OCI-M2 (cell line): ENCODE data around the gene TRIM46.
"Not testable (repeated sequence)": the region's sequence is repeated elsewhere in the genome, so short reads cannot be mapped to it uniquely, and the experiment has no call there.

Experiments
- DNase-seq: peaks from one replicate; lab custom pipeline; 2025; ENCODE audit not compliant: unreplicated experiment; lab: John Stamatoyannopoulos, UW

The TRIM46 gene

GRCh38 chr1:155186067-155186793, 12.6 kb downstream of the TRIM46 start:
- no peak for DNase-seq

- DNase-seq, result no peak
Measured at GRCh38 chr1:155186794-155187455, 13.3 kb downstream of the TRIM46 start.

- DNase-seq, result no peak
Measured at GRCh38 chr1:155187456-155187891, 13.8 kb downstream of the TRIM46 start.

GRCh38 chr1:155188268-155188667, 14.6 kb downstream of the TRIM46 start:
- DNase-seq, result no peak

- not testable (repeated sequence) for DNase-seq
Measured at GRCh38 chr1:155189926-155190325, 16.3 kb downstream of the TRIM46 start.

- no peak for DNase-seq
Measured at GRCh38 chr1:155191904-155192303, 18.3 kb downstream of the TRIM46 start.

- no peak for DNase-seq
Measured at GRCh38 chr1:155192346-155193274, 19.0 kb downstream of the TRIM46 start.

- DNase-seq, result peak; percentile 57
Measured at GRCh38 chr1:155193275-155193990, 19.8 kb downstream of the TRIM46 start.

- not testable (repeated sequence) for DNase-seq
Measured at GRCh38 chr1:155193991-155194240, 20.3 kb downstream of the TRIM46 start.

GRCh38 chr1:155195201-155196102, 21.8 kb downstream of the TRIM46 start:
- DNase-seq, result no peak

GRCh38 chr1:155196103-155196892, 22.6 kb downstream of the TRIM46 start:
- no peak for DNase-seq

- DNase-seq, result no peak
Measured at GRCh38 chr1:155196893-155197638, 23.4 kb downstream of the TRIM46 start.

- no peak for DNase-seq
Measured at GRCh38 chr1:155197901-155198546, 24.4 kb downstream of the TRIM46 start.

GRCh38 chr1:155198547-155198906, 24.9 kb downstream of the TRIM46 start:
- no peak for DNase-seq

GRCh38 chr1:155199792-155200191, 26.1 kb downstream of the TRIM46 start:
- no peak for DNase-seq

GRCh38 chr1:155200920-155201319, 27.3 kb downstream of the TRIM46 start:
- no peak for DNase-seq

GRCh38 chr1:155202198-155202597, 28.5 kb downstream of the TRIM46 start:
- DNase-seq, result no peak
